Measurements from ENCODE around the gene FSTL1.

DNA sequence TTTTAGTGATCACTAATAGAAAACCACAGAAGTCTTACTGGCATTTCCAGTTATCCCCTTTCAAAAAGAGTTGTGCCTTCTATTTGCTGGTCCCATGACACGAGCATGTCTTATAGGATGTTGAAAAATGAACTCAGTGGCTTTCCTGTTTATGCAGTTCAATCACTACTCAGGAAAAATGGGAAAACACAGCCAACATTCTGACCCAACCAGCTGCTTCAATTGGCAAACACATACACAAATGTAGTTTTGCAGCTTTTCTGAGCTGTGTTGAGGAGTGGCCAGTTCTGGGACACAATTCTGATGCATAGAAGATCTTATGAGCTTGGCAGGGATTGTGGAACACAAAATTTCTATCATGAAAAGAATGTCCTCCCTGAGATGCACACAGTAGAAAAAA is 40.3 kb downstream of the FSTL1 start:
- no peak for TF ChIP-seq POLR2A (IDR thresholded peaks at IDR 0.05)
- TF ChIP-seq, protein P1, sequence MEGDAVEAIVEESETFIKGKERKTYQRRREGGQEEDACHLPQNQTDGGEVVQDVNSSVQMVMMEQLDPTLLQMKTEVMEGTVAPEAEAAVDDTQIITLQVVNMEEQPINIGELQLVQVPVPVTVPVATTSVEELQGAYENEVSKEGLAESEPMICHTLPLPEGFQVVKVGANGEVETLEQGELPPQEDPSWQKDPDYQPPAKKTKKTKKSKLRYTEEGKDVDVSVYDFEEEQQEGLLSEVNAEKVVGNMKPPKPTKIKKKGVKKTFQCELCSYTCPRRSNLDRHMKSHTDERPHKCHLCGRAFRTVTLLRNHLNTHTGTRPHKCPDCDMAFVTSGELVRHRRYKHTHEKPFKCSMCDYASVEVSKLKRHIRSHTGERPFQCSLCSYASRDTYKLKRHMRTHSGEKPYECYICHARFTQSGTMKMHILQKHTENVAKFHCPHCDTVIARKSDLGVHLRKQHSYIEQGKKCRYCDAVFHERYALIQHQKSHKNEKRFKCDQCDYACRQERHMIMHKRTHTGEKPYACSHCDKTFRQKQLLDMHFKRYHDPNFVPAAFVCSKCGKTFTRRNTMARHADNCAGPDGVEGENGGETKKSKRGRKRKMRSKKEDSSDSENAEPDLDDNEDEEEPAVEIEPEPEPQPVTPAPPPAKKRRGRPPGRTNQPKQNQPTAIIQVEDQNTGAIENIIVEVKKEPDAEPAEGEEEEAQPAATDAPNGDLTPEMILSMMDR (IDR thresholded peaks at IDR 0.05): no peak

All from heart left ventricle (tissue), 13 donors.